BJ (cell line): ENCODE measurements around the gene DIP2A. TPM values are rescaled to one million over a fixed set of nuclear protein-coding genes. Genes with fewer than 3 reads are reported as not detected.
"Not testable (repeated sequence)": the region's sequence is repeated elsewhere in the genome, so short reads cannot be mapped to it uniquely, and the experiment has no call there.

Experiments
- CTCF ChIA-PET: fragments of 350-600 bp; formaldehyde crosslinking; extraction: SDS; loops from one replicate; lab custom pipeline; 2021; ENCODE audit warnings: antibody characterized with exemption, inconsistent platforms; lab: Yijun Ruan, JAX
- POLR2A ChIA-PET: fragments of 300-600 bp; sonication (Branson Sonifier 250); formaldehyde crosslinking; extraction: SDS; loops from one replicate; lab custom pipeline; 2021; ENCODE audit warnings: antibody characterized with exemption; lab: Charles Lee
- DNase-seq: peaks from one replicate; pipeline ENCODE4 v3.0.0-alpha.2; 2011; ENCODE audit warnings: low read depth
- H3K27me3 ChIP-seq: 2 replicates; pipeline ENCODE4 v1.6.0; 2011; ENCODE audit warnings: low read length; ENCODE audit not compliant: control insufficient read depth, insufficient read depth
- H3K36me3 ChIP-seq: 2 replicates; pipeline ENCODE4 v1.5.1; 2011; ENCODE audit warnings: low read length; ENCODE audit not compliant: control insufficient read depth, insufficient read depth
- H3K4me3 ChIP-seq: 2 replicates; pipeline ENCODE4 v1.5.1; 2011; ENCODE audit warnings: low read depth, mild to moderate bottlenecking, control low read depth, low read length
- CTCF ChIP-seq: IDR thresholded peaks from 2 replicates; pipeline ENCODE4 v1.5.1; 2011; ENCODE audit warnings: low read depth, mild to moderate bottlenecking, control low read depth, inconsistent platforms, low read length, moderate library complexity; ENCODE audit not compliant: insufficient read depth
- polyA plus RNA-seq: library from polyadenylated mRNA; depleted of rRNA; stranded (reverse); fragments of >200 nt; gene quantifications from 2 replicates; pipeline ENCODE4 v1.2.3, GENCODE V29; 2011

The DIP2A gene
- polyA plus RNA-seq, 1 experiment, result 18.7 TPM

- ChIA-PET CTCF (no interaction called here), POLR2A (no interaction called here)
- TF ChIP-seq CTCF, result no peak
- no peak overlapping the region for H3K4me3 ChIP-seq
- H3K27me3 ChIP-seq, result no peaks in the 10 kb centered on the region
- no peak for DNase-seq
- peaks cover 12% of the 10 kb centered on the region for H3K36me3 ChIP-seq
Measured at GRCh38 chr21:46509741-46510502, 51.2 kb downstream of the DIP2A start.

- ChIA-PET CTCF (no interaction called here), POLR2A (no interaction called here)
- peaks cover 7% of the 10 kb centered on the region for H3K36me3 ChIP-seq
- DNase-seq, result no peak
- no peak for TF ChIP-seq CTCF
- H3K27me3 ChIP-seq, result no peaks in the 10 kb centered on the region
- no peak overlapping the region for H3K4me3 ChIP-seq
Measured at GRCh38 chr21:46515109-46515508, 56.4 kb downstream of the DIP2A start.

- Histone ChIP-seq H3K4me3 (no peak overlapping the region), H3K36me3 (peaks cover 7% of the 10 kb centered on the region), H3K27me3 (no peaks in the 10 kb centered on the region)
- TF ChIP-seq CTCF, result no peak
- POLR2A ChIA-PET, result no interaction called here
- no peak for DNase-seq
- CTCF ChIA-PET, result no interaction called here
Measured at GRCh38 chr21:46516068-46516467, 57.4 kb downstream of the DIP2A start.

- ChIA-PET CTCF (no interaction called here), POLR2A (no interaction called here)
- Histone ChIP-seq H3K36me3 (peaks cover 1% of the 10 kb centered on the region; the same call in 1 of the 2 replicates), H3K4me3 (no peak overlapping the region), H3K27me3 (no peaks in the 10 kb centered on the region)
- no peak for TF ChIP-seq CTCF
- no peak for DNase-seq
Measured at GRCh38 chr21:46517361-46517760, 58.7 kb downstream of the DIP2A start.

GRCh38 chr21:46518983-46519583 is 60.4 kb downstream of the DIP2A start:
- DNase-seq, result no peak
- TF ChIP-seq CTCF, result no peak
- ChIA-PET CTCF (interaction anchor here (0.6 to 1.6 kb wide), 3 partner anchors 8 to 56 kb away, joined by 3 read pairs; no protein-coding TSS in a partner anchor), POLR2A (interaction anchor here (0.6 kb wide), 1 partner anchor 56 kb away, joined by 3 read pairs; no protein-coding TSS in a partner anchor)
- peaks cover 3% of the 10 kb centered on the region for H3K36me3 ChIP-seq
- no peak overlapping the region for H3K4me3 ChIP-seq
- H3K27me3 ChIP-seq, result no peaks in the 10 kb centered on the region

GRCh38 chr21:46527393-46527792 is 68.7 kb downstream of the DIP2A start:
- H3K36me3 ChIP-seq, POLR2A ChIA-PET, DNase-seq, H3K4me3 ChIP-seq, H3K27me3 ChIP-seq: not testable (repeated sequence)
- CTCF ChIA-PET, result interaction anchor here (0.7 to 1.9 kb wide), 3 partner anchors 9 to 24 kb away, joined by 3 to 6 read pairs (median 3); no protein-coding TSS in a partner anchor
